Fibroblast of lung (primary cell): ENCODE results near the gene SFMBT2.

Source experiments
- CTCF ChIP-seq, 2 donors: IDR thresholded peaks in 1 of 2; conservative IDR thresholded peaks in 1 of 2; 1 replicate in 1 of 2; 2 replicates in 1 of 2; pipeline ENCODE4 v1.5.1; 2011 to 2012; ENCODE audit warnings: low read length in 2 of 2, control low read depth in 1 of 2, inconsistent platforms in 1 of 2, low read depth in 1 of 2, mild to moderate bottlenecking in 1 of 2
- EZH2 ChIP-seq: IDR thresholded peaks from 2 replicates; pipeline ENCODE4 v1.5.1; 2012; ENCODE audit warnings: low read length, control low read depth, mild to moderate bottlenecking; ENCODE audit errors: missing control alignments

- TF ChIP-seq CTCF (conservative IDR thresholded peaks at IDR 0.05 in 1 of 2, IDR thresholded peaks at IDR 0.05 in 1 of 2; ENCODE audit: low read depth in 1 of 2, low read length in 2 of 2) (no peak), EZH2 (no peak)
Observed at GRCh38 chr10:7288060-7288690, 122.7 kb downstream of the SFMBT2 start.
